IMR-90 (cell line): ENCODE results near the gene SCARF1. TPM values are rescaled to one million over a fixed set of nuclear protein-coding genes. Genes with fewer than 3 reads are reported as not detected.

Source experiments
- ATAC-seq: fragments of 200-7000 bp; cut with Tn5 transposase; 2 replicates; pipeline ENCODE4 v1.9.1; 2020; ENCODE audit warnings: low read depth, mild to moderate bottlenecking, moderate library complexity
- BruUV-seq: library from RNA; stranded (reverse); fragments of 400-500 nt; replicated peaks from 2 replicates; lab custom pipeline; 2021; lab: Mats Ljungman, UMichigan
- CTCF ChIA-PET: fragments of 300-600 bp; formaldehyde crosslinking; extraction: SDS; loops from one replicate; lab custom pipeline; 2021; ENCODE audit warnings: antibody characterized with exemption; lab: Yijun Ruan, JAX
- POLR2A ChIA-PET: fragments of 300-600 bp; sonication (Branson Sonifier 250); formaldehyde crosslinking; loops from one replicate; lab custom pipeline; 2022; ENCODE audit warnings: antibody characterized with exemption; ENCODE audit not compliant: unreplicated experiment; lab: Charles Lee
- DNase-seq: peaks from one replicate; pipeline ENCODE4 v3.0.0; 2013
- H2AFZ ChIP-seq: replicated peaks from 2 replicates; pipeline ENCODE3; 2013; ENCODE audit warnings: low read length, mild to moderate bottlenecking; ENCODE audit not compliant: poor library complexity
- H2AK5ac ChIP-seq: 2 replicates; pipeline ENCODE4 v1.6.1; 2013; ENCODE audit warnings: low read depth, low read length, inconsistent platforms
- H2AK9ac ChIP-seq: replicated peaks from 2 replicates; pipeline ENCODE3; 2013; ENCODE audit warnings: mild to moderate bottlenecking, low read depth, low read length, moderate library complexity; ENCODE audit not compliant: poor library complexity
- H2BK120ac ChIP-seq: 2 replicates; pipeline ENCODE4 v1.6.1; 2013; ENCODE audit warnings: low read depth, low read length, inconsistent platforms
- H2BK15ac ChIP-seq: 3 replicates; pipeline ENCODE4 v1.6.1; 2013; ENCODE audit warnings: low read depth, low read length, inconsistent platforms
- H2BK20ac ChIP-seq: 2 replicates; pipeline ENCODE4 v1.6.1; 2013; ENCODE audit warnings: low read depth, mild to moderate bottlenecking, inconsistent platforms, low read length, moderate library complexity
- H2BK5ac ChIP-seq: 2 replicates; pipeline ENCODE4 v1.6.1; 2013; ENCODE audit warnings: mild to moderate bottlenecking, low read depth, low read length, inconsistent platforms; ENCODE audit not compliant: poor library complexity, severe bottlenecking
- H3K14ac ChIP-seq: replicated peaks from 2 replicates; pipeline ENCODE4 v1.6.1; 2013; ENCODE audit warnings: low read depth, low read length, inconsistent platforms
- H3K18ac ChIP-seq: 2 replicates; pipeline ENCODE4 v1.6.1; 2013; ENCODE audit warnings: low read depth, low read length, control low read depth
- H3K23ac ChIP-seq: 2 replicates; pipeline ENCODE4 v1.6.1; 2013; ENCODE audit warnings: low read depth, low read length, inconsistent platforms
- H3K27ac ChIP-seq: 2 replicates; pipeline ENCODE4 v1.5.1; 2013; ENCODE audit warnings: mild to moderate bottlenecking, control low read depth, low read length; ENCODE audit not compliant: insufficient read depth
- H3K27me3 ChIP-seq: 2 replicates; pipeline ENCODE4 v1.6.1; 2013; ENCODE audit warnings: low read length; ENCODE audit not compliant: control insufficient read depth, insufficient read depth
- H3K36me3 ChIP-seq: 2 replicates; pipeline ENCODE4 v1.6.1; 2013; ENCODE audit warnings: low read length, mixed read lengths; ENCODE audit not compliant: control insufficient read depth, insufficient read depth
- H3K4ac ChIP-seq: 2 replicates; pipeline ENCODE4 v1.6.1; 2013; ENCODE audit warnings: low read depth, low read length, inconsistent platforms
- H3K4me1 ChIP-seq: 2 replicates; pipeline ENCODE4 v1.6.1; 2013; ENCODE audit warnings: low read length, mixed read lengths; ENCODE audit not compliant: control insufficient read depth, insufficient read depth
- H3K4me2 ChIP-seq: 2 replicates; pipeline ENCODE4 v1.6.1; 2013; ENCODE audit warnings: low read depth, mild to moderate bottlenecking, control low read depth, low read length, moderate library complexity
- H3K4me3 ChIP-seq: 2 replicates; pipeline ENCODE4 v1.5.1; 2013; ENCODE audit warnings: low read depth, mild to moderate bottlenecking, control low read depth, low read length, moderate library complexity; ENCODE audit not compliant: insufficient read depth
- H3K56ac ChIP-seq: 2 replicates; pipeline ENCODE4 v1.6.1; 2013; ENCODE audit warnings: low read length, inconsistent platforms; ENCODE audit not compliant: insufficient read depth; ENCODE audit errors: extremely low read depth
- H3K79me1 ChIP-seq, 2 experiments: 2 replicates each; pipeline ENCODE4 v1.6.1; 2013; ENCODE audit warnings: low read length in 2 of 2, inconsistent platforms in 1 of 2, low read depth in 1 of 2
- H3K9ac ChIP-seq: 2 replicates; pipeline ENCODE4 v1.6.1; 2013; ENCODE audit warnings: low read depth, low read length, control low read depth
- H3K9me1 ChIP-seq: 2 replicates; pipeline ENCODE4 v1.6.1; 2013; ENCODE audit warnings: low read length, inconsistent platforms; ENCODE audit not compliant: insufficient read depth
- H3K9me3 ChIP-seq: 2 replicates; pipeline ENCODE4 v1.6.1; 2013; ENCODE audit warnings: low read length; ENCODE audit not compliant: control insufficient read depth, insufficient read depth
- H4K20me1 ChIP-seq: 2 replicates; pipeline ENCODE4 v1.6.1; 2013; ENCODE audit warnings: low read length, inconsistent platforms; ENCODE audit not compliant: insufficient read depth
- H4K5ac ChIP-seq: 2 replicates; pipeline ENCODE4 v1.6.1; 2013; ENCODE audit warnings: mild to moderate bottlenecking, low read depth, low read length, control low read depth
- H4K8ac ChIP-seq, 2 experiments: 2 replicates each; pipeline ENCODE4 v1.6.1; 2013; ENCODE audit warnings: low read depth in 2 of 2, low read length in 2 of 2, control low read depth in 1 of 2, inconsistent platforms in 1 of 2
- H4K91ac ChIP-seq: 2 replicates; pipeline ENCODE4 v1.6.1; 2013; ENCODE audit warnings: low read depth, low read length, inconsistent platforms; ENCODE audit not compliant: insufficient read depth
- CTCF ChIP-seq: conservative IDR thresholded peaks from 2 replicates; pipeline ENCODE4 v1.5.1; 2012; ENCODE audit warnings: mild to moderate bottlenecking, low read depth, low read length, improper control_type of control experiment
- RCOR1 ChIP-seq: IDR thresholded peaks from 2 replicates; pipeline ENCODE4 v1.6.1; 2012; ENCODE audit warnings: mild to moderate bottlenecking, low read length, improper control_type of control experiment; ENCODE audit not compliant: insufficient replicate concordance
- WGBS, 2 experiments: methylation state at CpG; one replicate each; pipeline versions ENCODE4 v1.1.5 to v1.1.7; 2013; ENCODE audit warnings: missing lambda C conversion rate in 2 of 2; ENCODE audit not compliant: insufficient read length in 1 of 2; ENCODE audit errors: extremely low coverage in 2 of 2; 5-methylcytosine and 5-hydroxymethylcytosine counted together
- dilution Hi-C: fragments of 300-500 bp; cut with HindIII; formaldehyde crosslinking; loops from one replicate; pipeline ENCODE4 v1.14.3; 2018; ENCODE audit warnings: low sequenced_read_pairs; ENCODE audit not compliant: unreplicated experiment
- in situ Hi-C: fragments of 300-500 bp; cut with MboI; formaldehyde crosslinking; loops from 3 replicates; pipeline ENCODE4 v1.14.3; 2019; ENCODE audit warnings: low sequenced_read_pairs, inconsistent platforms, mixed read lengths
- intact Hi-C: fragments of 100-400 bp; cut with micrococcal nuclease; formaldehyde crosslinking; loops from 2 replicates; pipeline ENCODE4 v1.10.0; 2022
- polyA plus RNA-seq, 3 experiments: library from polyadenylated mRNA; depleted of rRNA; stranded (reverse); fragments of >200 nt; gene quantifications; 2 replicates each; pipeline ENCODE4 v1.2.3, GENCODE V29; 2012; ENCODE audit warnings: low replicate concordance in 1 of 3
- total RNA-seq: library from RNA; depleted of rRNA; stranded (reverse); fragments of >200 nt; gene quantifications from 2 replicates; pipeline ENCODE4 v1.2.3, GENCODE V29; 2012

Gene SCARF1
- total and polyA plus RNA-seq, 2 of the 4 experiments (the other 2 are of a cell fraction), result 0.18 to 0.43 TPM

GRCh38 chr17:1607971-1608320 is 37.6 kb downstream of the SCARF1 start:
- Histone ChIP-seq H3K9me3 (no peaks in the 10 kb centered on the region), H3K4me3 (no peak overlapping the region), H3K14ac (no peak overlapping the region), H2AFZ (no peak overlapping the region), H3K4me2 (no peak overlapping the region), H3K79me1 (no peaks in the 10 kb centered on the region), H3K4me1 (peaks cover 6% of the 10 kb centered on the region; the same call in 1 of the 2 replicates), H2BK15ac (no peak overlapping the region), H3K9ac (no peak overlapping the region), H4K5ac (no peak overlapping the region), H3K56ac (no peak overlapping the region), H4K20me1 (no peaks in the 10 kb centered on the region), H4K8ac (no peak overlapping the region), H3K18ac (no peak overlapping the region), H3K27ac (no peak overlapping the region), H2BK120ac (no peak overlapping the region), H2AK5ac (no peak overlapping the region), H4K91ac (no peak overlapping the region), H3K4ac (no peak overlapping the region), H3K36me3 (no peaks in the 10 kb centered on the region), H3K23ac (no peak overlapping the region), H2BK20ac (no peak overlapping the region), H2BK5ac (no peak overlapping the region), H3K9me1 (no peaks in the 10 kb centered on the region; the same call in 1 of the 2 replicates), H2AK9ac (no peak overlapping the region), H3K27me3 (no peaks in the 10 kb centered on the region)
- ATAC-seq, result no peak; the same call in 1 of the 2 replicates
- 89% methylated on average over 3 of the region's 5 CpGs; no CpG with 5 or more reads in 1 of the 2 experiments for whole genome bisulfite sequencing, 2 experiments
- CTCF ChIA-PET, result interaction anchor here (0.5 to 0.6 kb wide), 3 partner anchors 19 to 50 kb away, joined by 4 to 5 read pairs (median 4); no protein-coding TSS in a partner anchor
- BruUV-seq, result no TSS peak
- intact Hi-C loops, result no loop called here
- in situ Hi-C loops, result no loop called here
- TF ChIP-seq CTCF, result no peak
- TF ChIP-seq RCOR1, result no peak
- dilution Hi-C loops, result no loop called here
- POLR2A ChIA-PET, result no interaction called here
- DNase-seq, result no peak
